SK-N-SH (cell line): ENCODE measurements around the gene INAVA. TPM values are rescaled to one million over a fixed set of nuclear protein-coding genes. Genes with fewer than 3 reads are reported as not detected.

Source experiments
- polyA plus RNA-seq, 3 experiments: library from polyadenylated mRNA; depleted of rRNA; stranded (reverse); fragments of >200 nt; gene quantifications; 2 replicates each; pipeline ENCODE4 v1.2.3, GENCODE V29; 2012
- small RNA-seq, 7 experiments: library from RNA; depleted of rRNA; stranded (forward); fragments of <200 nt; gene quantifications; one replicate each; pipeline ENCODE3, GENCODE V24; 2012

The INAVA gene
- polyA plus RNA-seq, 1 of the 3 experiments (the other 2 are of a cell fraction) = 0.12 TPM

Small RNAs within 50 kb of the gene (small RNA-seq; reads per million reads assigned to genes)
- gene RNU6-704P = 0 reads per million in 7 experiments

Other genes with a start within 250 kb of the INAVA start
- 8.9 and 13.5 TPM in 2 replicates for gene DDX59, start 225.0 kb upstream of the INAVA start, polyA plus RNA-seq (2012; rRNA removed)
- 5.5 and 7.3 TPM in 2 replicates for gene CAMSAP2, start 156.0 kb upstream of the INAVA start, polyA plus RNA-seq (2012; rRNA removed)
- not detected in 2 replicates for gene GPR25, start 21.9 kb upstream of the INAVA start, polyA plus RNA-seq (2012; rRNA removed)
- 0.24 and 0.26 TPM in 2 replicates for gene KIF21B, start 128.8 kb downstream of the INAVA start, polyA plus RNA-seq (2012; rRNA removed)
- not detected in 2 replicates for gene CACNA1S, start 217.5 kb downstream of the INAVA start, polyA plus RNA-seq (2012; rRNA removed)
- gene ASCL5, start 232.3 kb downstream of the INAVA start, polyA plus RNA-seq (2012; rRNA removed) = 0.05 TPM in 1 of 2 replicates, not detected in the other